ENCODE measurements around the gene TSC2.
"Not testable (repeated sequence)": the region's sequence is repeated elsewhere in the genome, so short reads cannot be mapped to it uniquely, and the experiment has no call there.

DNA sequence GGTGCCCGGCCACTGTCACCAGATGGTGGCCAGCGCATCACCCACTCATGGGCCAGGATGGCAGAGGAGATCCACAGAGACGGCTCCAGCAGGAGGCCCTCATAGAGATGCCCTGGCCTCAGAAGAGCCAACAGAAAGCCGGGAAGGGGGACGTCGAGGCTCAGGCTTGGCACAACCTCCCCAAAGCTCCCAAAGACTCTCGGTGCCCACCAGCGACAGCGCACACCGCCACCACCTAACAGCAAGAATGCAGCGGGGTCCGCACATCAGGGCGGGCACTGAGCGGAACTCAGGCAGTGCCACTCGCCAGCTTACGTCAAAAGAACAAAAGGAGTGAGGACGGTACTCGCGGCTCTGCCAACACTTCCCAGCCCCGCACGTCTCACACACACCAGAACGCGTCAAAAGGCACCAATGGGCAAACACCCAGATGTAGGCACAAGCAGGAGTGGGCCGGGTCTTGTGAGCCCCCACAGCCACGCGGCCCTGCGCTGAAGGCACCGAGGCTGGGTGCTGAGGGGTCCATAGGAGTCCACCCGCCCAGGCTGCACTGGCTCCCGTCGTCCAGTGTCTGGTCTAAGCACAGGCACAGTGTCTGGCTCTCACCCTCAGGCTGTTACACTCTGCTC lies 79.3 kb downstream of the TSC2 start:
- not testable (repeated sequence) for TF ChIP-seq POLR2A (IDR thresholded peaks at IDR 0.05)
- TF ChIP-seq, protein P1, sequence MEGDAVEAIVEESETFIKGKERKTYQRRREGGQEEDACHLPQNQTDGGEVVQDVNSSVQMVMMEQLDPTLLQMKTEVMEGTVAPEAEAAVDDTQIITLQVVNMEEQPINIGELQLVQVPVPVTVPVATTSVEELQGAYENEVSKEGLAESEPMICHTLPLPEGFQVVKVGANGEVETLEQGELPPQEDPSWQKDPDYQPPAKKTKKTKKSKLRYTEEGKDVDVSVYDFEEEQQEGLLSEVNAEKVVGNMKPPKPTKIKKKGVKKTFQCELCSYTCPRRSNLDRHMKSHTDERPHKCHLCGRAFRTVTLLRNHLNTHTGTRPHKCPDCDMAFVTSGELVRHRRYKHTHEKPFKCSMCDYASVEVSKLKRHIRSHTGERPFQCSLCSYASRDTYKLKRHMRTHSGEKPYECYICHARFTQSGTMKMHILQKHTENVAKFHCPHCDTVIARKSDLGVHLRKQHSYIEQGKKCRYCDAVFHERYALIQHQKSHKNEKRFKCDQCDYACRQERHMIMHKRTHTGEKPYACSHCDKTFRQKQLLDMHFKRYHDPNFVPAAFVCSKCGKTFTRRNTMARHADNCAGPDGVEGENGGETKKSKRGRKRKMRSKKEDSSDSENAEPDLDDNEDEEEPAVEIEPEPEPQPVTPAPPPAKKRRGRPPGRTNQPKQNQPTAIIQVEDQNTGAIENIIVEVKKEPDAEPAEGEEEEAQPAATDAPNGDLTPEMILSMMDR (IDR thresholded peaks at IDR 0.05) = not testable (repeated sequence)
